HG03159 (cell line): Measurements from ENCODE around the gene CNDP1.

Experiments used
- ATAC-seq: cut with Tn5 transposase; IDR thresholded peaks from one replicate; pipeline ENCODE4 v1.9.1; 2021; ENCODE audit warnings: mild to moderate bottlenecking, moderate library complexity; ENCODE audit not compliant: unreplicated experiment

Gene CNDP1

DNA sequence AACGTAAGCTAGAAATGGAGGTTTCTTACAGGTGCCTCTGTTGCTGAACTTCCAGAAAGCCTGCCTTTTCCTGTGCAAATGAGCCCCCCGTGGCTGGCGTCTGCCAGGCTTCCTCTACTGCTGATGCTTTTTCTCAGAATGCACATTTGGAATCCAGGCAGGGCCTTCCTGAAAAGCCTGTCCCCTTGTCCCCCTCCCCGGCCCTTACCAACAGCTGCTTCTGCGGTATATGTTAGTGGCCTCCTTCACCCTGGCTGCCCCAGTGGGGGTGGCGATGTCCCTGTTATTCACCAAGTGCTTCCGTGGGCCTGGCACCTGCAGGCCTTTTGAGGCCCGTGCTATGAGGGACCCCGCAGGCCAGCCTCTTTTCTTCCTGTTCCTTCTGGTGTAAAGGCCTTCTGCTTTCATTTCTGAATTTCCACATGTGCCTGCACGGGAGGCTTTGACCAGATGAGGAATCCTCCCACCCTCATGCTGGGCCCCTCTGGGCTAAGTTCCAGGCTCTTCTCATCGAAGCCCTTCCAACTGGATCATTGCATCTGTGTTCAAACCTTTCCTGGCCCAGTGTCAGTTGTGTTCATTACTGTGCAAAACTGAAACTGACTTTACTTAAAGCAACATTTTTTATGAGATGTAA, 27.7 kb upstream of the CNDP1 start:
- ATAC-seq, result no peak

DNA sequence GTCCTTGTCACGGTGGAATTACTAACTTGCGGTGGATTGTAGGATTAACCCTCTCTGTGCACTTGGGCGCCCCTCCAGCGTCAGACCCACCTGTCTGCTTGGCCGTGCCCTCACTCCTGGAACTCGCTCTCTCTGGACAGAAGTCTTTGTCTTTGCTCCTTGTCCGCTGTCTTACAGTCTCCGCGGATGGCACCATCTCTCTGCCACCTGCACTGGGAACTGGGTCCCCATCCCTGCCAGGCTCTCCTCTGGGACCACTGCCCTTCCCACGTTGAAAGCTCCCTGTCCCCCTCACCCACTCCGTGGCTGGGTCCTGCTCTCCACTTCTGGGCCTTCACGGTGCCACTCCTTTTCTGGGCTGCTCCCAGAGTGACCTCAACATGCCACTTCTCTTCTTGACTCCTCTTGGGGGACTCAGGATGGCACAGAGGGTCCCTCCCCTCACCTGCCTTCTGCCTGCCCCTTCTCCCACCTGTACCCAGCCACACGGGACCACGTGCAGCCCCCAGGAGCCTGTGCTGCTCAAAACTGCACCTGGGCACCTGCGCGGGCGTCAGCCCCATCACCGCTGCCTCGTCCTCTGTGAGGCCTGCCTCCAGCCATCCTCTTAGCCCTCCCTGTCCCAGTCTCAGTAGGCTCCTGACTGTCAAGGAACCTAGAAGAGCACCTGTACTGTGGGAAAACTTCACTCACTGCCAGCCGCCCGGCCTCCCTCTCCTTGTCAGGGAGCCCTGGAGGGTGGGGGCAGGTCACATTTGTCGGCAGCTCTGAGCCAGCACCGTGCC, 27.0 kb upstream of the CNDP1 start:
- no peak for ATAC-seq

DNA sequence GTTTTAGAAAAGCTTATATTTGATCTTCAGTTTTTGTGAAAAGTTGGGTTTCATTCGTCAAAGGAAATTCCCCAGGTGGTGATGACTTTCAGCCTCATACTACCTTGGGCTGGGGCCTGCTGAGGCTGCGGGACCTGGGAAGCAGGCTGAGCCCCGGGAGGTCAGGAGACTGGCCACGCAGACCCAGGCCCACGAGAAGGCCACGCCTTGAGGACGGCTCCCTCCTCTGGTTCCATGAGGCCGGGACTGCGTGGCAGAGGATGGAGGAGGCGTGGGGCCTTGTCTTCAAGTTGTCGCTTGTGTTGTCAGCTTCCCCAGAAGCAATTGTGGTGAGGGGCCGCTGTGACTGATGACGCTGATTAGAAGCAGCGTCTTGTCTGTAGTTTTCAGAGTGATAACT, 26.4 kb upstream of the CNDP1 start:
- ATAC-seq, result no peak

DNA sequence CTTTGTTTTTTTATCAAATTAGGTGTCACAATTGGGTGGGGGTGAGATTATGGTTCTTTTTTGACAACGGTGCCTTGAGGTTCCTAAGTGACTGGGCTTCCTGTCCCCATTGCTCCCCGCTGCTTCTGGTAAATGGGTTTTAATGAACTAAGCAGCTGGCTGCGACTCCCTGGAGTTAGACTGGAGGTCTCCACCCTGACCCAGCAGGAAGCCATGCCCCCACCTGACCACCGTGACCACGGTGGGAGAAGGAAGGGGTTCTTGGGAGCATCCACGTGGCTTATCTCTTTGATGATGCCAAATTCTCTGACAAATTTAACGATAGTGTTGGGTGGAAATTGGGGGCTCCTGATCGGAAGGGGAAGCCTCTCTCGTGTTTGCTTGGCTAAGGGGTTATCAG, 25.9 kb upstream of the CNDP1 start:
- no peak for ATAC-seq

DNA sequence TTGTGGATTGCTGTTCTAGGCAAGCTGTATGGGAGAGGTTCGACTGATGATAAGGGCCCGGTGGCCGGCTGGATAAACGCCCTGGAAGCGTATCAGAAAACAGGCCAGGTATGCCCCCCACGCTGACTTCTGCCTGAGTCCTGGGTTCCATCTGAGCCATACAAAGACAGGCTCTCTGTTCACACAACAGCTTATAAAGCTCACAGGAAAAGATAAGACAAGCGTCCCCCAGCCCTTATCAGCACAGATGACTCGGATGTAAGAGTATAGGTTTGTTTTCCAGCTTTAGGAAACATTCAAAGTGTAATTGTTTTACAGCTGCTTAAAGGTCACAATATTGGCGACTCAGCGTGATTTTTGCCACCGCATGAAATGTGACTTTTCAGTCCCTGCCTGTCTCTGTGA, 25.5 kb upstream of the CNDP1 start:
- no peak for ATAC-seq

DNA sequence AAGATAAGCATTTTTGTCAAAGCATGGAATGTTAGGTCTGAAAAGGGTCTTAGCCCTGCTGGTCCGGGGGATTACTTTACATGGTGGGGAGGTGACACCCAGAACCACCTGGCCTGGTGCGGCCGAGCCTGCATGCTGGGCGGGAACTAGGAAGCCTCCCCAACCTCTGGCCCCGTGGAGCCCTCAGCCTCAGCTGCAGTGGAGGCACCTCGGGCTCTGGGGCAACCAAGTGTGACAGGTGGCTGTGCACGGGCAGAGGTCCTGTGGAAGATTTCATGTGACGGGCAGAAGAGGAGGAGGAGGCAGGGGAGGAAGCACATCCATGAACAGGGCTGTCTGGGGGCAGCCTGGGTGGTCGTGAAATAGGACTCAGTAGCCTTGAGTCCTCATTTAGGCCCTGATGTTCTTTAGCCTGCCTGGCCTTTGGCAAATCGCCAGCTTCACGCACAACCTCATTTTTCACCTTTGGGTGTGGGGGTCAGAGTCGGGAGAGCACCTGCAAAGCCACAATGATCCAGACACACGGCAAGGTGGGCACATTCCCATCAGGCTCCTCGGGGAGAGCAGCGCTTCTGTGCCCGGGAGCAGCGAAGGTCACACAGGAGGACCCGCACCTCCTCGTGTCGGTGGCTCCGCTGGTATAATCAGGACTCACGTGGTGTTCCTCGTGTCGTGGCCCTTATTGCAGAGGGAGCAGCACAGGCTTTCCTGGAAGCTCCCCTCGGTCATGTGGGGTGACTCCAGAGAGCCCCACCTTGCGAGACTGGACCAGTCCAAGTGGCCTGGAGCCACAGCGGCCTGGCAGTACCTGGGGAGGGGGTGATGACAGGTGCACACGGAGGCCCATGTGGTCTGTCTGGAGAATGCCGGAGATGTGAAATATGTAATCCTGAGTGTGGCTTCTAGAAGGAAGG, 24.2 kb upstream of the CNDP1 start:
- no peak for ATAC-seq

DNA sequence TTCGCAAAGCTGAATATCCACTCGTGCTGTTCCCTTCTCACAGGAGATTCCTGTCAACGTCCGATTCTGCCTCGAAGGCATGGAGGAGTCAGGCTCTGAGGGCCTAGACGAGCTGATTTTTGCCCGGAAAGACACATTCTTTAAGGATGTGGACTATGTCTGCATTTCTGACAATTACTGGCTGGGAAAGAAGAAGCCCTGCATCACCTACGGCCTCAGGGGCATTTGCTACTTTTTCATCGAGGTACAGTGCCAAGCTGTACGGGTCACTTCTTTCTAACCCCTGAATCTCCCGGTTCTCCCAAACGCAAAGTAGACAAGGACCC, 23.6 kb upstream of the CNDP1 start:
- ATAC-seq, result no peak

DNA sequence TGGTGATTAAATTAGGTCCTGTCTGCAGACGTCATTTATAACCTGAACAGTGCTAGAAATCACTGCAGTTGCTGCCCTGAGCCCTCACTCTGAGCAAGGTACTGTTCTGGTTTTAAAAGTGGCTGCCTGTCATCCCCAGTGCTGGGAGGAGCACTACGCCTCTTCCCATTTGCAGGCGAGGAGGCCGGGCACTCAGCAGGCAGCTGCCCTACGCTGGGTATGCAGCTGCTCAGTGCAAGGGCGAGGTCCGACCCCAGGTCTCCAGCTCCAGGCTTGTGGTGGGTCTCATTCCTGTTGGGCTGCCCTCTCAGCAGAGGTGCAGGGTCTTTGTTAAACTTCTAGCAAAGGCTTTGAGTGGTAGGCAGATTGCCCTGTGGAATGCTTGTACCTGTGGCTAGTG, 22.5 kb upstream of the CNDP1 start:
- ATAC-seq, result no peak

DNA sequence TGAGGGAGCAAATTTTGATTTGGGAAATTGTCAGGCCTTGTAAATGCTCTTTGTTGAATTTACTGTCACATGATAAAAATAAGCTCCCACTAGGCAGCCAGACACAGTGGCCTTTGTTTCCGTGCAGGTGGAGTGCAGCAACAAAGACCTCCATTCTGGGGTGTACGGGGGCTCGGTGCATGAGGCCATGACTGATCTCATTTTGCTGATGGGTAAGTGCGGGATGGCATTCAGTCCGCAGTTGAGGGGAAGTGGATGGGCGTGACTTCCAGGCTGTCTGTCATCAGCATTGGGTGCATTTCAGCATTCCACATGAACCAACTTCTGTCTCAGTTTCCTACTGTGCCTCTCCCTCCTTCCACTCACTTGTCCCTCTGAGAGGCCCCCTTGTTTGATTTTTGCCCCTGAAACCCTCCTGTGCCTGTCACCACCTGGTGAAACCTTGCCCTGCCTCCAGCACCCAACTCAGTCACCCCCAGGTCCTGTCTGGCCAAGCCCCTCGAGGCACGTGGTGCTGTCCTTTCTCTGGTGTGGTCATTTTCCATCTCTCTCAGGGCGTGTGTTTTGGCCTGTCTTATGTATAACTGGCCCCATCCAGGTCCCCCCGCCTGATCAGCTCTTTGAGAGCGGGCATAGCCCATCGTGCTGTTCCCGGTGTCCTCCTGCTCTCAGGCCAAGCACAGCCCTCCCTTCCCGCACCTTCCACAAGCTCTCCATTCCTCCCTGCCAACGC, 21.8 kb upstream of the CNDP1 start:
- ATAC-seq, result no peak

DNA sequence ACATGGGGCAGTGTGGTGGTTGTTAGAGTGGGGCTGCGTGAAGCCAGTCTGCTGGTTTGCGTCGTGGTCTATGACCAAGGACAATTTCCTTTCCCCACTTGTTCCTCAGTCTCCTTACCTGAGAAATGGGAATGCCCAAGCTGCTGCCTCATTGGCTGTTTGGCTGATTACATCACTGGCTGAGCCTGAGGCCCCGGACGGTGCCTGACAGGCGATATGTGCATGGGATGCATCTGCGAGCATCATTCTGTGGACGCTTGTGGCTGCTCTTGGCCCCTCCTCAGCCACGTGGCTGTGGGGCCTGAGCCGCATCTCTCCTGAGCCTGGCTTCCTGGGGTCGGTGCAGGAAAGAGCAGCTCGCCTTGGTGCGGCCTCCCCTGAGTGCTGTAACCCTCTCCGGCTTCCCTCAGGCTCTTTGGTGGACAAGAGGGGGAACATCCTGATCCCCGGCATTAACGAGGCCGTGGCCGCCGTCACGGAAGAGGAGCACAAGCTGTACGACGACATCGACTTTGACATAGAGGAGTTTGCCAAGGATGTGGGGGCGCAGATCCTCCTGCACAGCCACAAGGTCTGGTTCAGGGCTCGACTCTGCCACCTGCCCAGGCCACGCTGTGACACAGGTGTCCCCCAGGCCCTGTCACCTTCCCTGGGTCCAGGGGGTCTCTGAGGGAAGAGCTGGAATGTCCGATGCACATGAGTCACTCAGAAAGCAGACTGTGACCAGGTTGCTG, 21.0 kb upstream of the CNDP1 start:
- no peak for ATAC-seq

DNA sequence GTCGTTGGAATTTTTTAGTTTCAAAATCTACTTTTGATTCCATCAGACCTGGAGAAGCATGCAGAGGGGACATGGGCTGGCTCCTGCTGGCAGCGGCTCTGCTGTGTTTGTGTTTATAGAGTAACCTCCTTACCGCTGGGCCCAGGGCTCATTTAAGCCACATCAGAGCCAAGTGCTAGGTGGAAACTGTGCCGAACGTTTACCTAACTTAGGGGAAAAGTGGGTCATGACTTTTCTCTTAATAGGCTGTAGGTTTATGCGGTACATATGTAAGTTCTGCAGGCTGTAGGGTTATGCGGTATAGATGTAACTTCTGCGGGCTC, 20.5 kb upstream of the CNDP1 start:
- no peak for ATAC-seq

DNA sequence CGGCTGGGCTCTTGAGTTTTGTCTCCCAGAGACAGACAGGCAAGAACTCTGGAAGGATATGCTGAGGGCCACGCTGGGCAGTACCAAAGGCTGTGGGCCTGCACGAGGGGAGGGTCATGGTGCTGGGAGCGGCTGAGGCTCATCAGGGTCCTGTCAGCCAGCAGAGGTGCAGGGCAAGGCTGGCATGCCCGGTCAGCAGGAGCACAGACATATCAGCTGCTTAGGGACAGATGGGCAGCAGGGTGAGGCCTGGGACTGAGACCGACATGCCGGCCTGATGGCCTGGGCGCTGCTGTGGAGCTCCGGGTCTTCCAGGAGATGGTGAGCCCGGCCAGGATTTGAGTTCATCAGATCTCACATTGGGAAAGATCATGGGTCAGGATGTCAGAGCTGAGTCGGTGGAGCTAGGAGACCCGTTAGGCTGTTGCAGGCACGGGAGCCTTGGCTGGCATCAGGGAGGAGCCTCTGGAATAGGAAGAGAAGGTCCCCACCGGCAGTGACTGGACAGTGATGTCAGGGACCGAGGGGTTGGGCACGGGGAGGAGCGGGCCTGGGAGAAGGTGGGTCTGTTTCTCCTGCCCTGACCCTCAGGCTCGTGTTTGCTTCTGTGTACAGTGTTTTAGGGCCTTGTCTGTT, 19.3 kb upstream of the CNDP1 start:
- ATAC-seq, result no peak

DNA sequence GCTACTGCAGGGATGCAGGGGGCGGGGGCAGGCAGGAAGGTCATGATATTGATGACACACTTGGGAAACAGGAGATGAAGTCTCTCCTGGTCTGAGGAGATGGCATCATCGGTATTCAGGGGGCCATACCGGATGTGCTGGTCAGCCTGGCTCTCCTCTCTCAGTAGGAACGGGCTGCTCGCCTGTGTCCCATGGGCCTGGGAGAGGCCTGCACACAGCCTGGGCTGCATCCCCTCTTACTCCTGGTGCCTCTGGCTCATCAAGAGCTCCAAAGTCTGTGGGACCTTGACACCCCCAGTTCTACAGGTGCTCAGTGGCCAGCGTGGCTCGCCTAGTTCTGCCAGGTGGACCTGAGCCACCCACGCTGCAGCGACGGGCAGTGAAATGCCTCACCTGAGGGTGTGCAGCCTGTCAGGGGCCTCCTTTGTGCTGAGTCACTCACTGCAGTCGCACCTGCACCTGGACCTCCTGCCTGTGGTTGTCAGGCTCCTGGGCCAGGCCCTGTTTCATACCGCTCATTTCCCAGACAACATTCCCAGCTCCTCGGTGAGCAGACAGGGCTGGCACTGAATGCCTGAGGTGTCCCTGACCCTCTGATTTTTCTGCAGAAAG, 18.6 kb upstream of the CNDP1 start:
- ATAC-seq, result no peak

DNA sequence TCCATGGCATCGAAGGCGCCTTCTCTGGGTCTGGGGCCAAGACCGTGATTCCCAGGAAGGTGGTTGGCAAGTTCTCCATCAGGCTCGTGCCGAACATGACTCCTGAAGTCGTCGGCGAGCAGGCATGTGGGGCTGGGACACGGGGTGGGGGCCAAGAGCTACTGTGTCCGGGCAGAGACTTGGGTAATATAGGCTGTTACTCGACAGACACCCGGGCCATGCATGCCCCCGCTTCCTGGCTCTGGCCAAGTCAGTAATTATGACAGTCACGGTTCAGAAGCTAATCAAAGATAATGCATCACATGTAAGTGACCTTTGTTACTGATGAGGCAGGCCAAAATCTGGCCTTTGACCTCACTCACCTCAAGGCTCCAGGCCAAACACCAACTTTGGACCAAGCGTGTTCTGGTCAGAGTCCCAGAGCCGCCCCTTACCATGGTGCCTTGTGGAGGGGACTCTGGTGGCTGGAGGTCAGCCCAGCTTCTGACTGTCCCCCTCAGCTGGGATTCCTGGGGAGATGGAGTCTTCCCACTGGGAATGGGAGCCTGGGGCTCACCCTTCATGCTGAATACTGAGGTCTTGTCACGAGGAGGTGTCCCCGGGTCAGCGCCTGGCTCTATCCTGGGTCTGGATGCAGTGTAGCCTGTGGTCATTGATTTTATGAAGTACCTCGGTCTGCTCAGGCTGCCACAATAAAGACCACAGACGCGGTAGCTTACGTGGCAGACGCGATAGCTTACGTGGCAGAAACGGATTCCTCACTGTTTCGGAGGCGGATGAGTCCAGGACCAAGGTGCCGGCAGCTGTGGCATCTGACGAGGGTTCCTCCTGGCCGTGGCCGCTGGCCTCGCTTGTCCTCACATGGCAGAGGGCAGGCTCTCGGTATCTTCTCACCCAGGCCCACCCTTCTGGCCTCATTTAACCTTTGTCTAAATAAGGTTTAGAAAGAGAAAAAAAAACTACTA, 17.7 kb upstream of the CNDP1 start:
- ATAC-seq, result no peak

DNA sequence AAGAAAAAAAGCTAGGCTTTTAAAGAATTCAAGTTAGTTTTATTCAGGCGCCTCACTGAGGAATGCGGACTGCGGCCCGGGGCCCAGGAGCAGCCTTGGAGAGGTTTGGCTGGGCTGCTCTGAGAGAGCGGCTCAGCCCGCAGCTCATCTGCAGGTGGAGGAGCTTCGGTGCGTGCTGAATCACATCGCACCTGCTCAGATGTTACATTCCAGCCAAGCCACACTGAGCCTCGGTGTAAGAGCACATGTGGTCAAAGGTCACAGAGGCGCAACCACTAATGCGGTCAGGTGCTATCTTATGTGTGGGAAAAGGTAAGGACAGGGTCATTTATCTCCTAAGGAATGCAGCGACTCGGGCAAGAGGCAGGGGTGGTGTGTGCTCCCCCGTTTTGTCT, 17.1 kb upstream of the CNDP1 start:
- ATAC-seq, result no peak

DNA sequence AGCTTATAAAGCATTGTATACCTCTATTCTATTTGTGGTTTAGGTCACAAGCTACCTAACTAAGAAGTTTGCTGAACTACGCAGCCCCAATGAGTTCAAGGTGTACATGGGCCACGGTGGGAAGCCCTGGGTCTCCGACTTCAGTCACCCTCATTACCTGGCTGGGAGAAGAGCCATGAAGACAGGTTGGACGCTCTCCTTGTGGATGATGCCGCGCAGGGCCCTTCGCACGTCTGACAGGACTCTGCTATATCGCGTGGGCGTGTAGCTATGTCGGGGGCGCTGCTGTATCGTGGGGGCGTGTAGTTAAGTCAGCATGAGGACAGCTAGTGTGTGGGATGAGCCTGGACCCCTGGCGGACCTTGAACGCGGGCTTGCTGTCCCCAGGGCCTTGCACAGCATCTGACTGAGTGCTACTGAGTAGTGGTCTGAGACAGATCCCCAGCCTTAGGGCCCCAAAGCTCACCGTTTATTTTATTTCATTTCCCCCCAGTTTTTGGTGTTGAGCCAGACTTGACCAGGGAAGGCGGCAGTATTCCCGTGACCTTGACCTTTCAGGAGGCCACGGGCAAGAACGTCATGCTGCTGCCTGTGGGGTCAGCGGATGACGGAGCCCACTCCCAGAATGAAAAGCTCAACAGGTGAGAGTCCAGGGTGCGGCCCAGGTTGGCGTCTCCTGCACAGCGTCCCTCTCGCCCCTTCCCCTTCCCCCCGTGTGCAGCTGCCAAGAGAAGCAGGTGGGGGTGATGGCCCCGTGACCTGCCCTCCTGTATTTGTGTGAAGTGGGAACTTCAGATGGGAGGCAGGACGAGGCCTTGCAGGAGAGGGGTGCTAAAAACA, 15.6 kb upstream of the CNDP1 start:
- no peak for ATAC-seq

DNA sequence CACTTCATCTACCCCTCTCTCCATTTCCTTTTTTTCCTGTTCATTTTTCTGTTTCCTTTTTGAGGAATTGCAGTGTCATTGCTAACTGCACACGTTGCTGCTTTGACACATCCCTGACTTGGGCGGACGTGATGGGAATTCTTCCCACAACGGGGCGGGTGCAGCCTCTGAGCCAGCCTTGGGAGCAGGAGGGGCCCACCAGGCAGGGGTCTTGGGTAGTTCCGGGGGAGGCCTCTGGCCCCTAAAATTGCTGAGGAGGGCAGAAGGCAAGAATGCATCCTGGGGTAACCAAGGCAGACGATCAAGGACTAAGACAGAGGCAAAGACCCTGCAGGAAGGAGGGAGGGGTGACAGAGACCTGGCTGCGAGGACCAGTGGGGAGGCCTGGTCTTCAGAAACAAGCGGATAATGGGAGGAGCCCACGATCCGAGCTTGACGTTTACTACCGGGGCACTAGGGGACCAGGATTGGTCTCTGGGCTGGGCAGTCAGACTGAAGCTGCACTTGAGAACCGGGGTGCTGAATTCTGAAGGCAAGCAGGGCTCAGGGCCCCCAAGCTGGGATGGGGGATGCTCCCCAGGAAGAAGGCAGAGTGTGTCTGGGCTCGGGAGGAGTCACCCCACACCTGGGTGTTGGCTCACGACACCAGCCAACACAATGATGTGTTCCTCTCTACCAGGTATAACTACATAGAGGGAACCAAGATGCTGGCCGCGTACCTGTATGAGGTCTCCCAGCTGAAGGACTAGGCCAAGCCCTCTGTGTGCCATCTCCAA, 14.8 kb upstream of the CNDP1 start:
- ATAC-seq, result no peak
